DMS 273 treated with DMSO at 0.1 percent for 48 hours (cell line): ENCODE results near the gene NEDD4.
A peak's percentile ranks its signal among the peaks of the same experiment; 100 is the strongest.
"Not testable (repeated sequence)": the region's sequence is repeated elsewhere in the genome, so short reads cannot be mapped to it uniquely, and the experiment has no call there.

ENCODE experiments used
- DNase-seq: peaks from one replicate; lab custom pipeline; 2025; lab: John Stamatoyannopoulos, UW

The NEDD4 gene

GRCh38 chr15:55893852-55894251, 99.6 kb downstream of the NEDD4 start:
- no peak for DNase-seq

GRCh38 chr15:55891196-55891595, 102.2 kb downstream of the NEDD4 start:
- no peak for DNase-seq

GRCh38 chr15:55884223-55884622, 109.2 kb downstream of the NEDD4 start:
- DNase-seq: no peak

GRCh38 chr15:55879181-55879580, 114.2 kb downstream of the NEDD4 start:
- DNase-seq: no peak

DNA sequence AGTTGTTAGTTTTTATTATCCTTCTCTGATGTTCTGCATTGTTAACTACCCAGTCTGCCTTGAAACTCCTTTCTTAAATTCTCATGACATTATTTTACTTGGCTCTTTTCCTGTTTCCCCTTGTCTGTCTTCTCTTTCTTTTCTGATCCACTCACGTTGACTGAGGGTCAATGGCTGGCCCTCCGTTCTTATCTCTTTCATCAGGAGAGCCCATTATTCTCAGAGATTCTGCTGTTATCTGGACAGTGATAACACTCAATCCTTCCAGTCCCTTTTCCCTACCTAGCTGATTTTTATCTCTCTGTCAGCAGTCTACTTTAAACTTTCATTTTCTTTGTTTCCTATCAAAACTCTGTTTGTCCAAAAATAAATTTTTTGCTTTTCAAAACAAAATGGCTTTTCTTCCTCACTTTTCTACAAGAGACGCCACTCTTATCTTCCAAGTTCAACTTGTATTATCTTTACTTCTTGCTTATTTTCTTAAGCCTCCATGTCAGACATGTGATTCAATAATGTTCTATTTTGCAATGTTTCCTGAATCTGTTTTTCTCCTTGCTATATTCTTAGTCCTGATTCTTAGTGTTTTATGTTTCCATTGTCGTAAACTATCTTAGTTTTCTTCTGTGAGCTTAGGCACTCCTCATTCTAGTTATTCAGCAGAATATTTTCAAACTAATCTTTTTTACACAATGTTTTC, 120.2 kb downstream of the NEDD4 start:
- no peak for DNase-seq

DNA sequence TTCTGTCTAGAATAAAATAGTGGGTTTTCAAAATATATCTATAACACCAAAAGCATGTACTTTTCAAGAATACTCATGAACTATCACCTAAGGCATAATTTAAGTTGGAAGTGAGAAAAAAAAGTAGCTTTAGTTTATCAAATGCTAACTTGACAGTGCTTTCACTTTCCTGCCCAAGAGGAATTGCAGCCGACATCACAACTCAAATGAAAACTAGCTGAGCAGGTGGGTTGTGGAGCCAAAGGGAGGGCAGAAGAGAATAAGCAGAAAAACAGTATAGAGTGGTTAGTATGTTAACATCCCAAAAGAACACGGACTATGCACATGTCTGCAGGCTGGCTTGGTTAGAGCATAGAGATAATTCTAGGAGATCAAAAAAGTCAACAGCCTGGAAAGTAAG, 120.9 kb downstream of the NEDD4 start:
- DNase-seq: no peak

DNA sequence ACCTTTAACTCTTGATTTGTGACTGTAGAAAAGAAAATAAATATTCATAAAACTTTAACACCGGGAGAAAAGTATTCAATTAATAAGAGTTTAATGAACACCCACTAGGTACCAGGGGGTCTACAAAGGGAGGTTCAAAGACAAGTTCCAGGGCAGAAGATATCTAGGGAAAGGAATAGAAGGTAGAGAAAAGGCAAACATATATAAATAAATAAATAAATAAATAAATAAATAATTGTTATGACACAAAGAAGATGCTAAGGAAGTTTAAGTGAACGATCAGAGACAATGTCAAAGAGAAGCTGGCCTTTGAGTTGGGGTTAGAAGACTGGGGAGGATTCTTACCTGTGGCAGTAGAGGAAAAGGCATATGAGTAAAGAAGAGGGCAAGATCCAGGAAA, 123.8 kb downstream of the NEDD4 start:
- DNase-seq: no peak

GRCh38 chr15:55868707-55869106, 124.7 kb downstream of the NEDD4 start:
- no peak for DNase-seq

GRCh38 chr15:55868291-55868690, 125.1 kb downstream of the NEDD4 start:
- not testable (repeated sequence) for DNase-seq

- no peak for DNase-seq
Measured at GRCh38 chr15:55863911-55864310, 129.5 kb downstream of the NEDD4 start.

DNA sequence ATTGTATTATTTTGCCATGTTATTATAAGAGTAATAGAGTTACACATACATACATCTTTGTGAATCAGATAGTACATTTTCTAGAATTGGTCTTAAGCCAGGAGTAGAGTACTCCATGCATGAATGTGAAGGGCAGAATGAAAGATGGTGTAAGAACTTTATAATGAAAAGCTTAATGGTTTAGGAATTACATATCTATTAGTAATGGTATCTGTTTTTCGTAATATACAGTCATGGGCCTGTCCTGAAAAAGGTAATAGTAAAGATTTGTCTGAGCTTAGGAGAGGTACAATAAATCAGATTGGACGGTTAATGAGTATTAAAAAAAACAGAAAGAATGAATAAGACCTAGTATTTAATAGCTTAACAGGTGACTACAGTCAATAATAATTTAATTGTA, 132.3 kb downstream of the NEDD4 start:
- no peak for DNase-seq

DNA sequence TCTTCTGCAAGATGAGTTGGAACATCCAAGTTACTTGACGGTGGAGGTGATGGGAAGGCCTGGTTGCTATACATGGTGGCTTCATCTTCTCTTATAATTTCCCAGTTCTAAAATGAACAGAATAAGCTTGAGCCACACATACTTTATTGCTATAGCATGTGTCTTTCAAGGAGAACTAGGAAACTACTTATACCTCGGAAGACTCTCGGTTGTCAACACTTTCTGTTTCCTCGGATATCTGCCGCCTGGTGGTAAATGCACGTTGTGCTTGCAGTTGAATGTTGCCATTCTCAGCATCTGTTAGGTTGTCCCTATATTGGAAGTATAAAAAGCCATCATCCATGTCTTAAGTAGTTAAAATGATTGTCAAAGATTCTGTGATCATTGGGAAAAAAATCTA, 132.9 kb downstream of the NEDD4 start:
- no peak for DNase-seq

- DNase-seq: no peak
Measured at GRCh38 chr15:55859681-55860080, 133.7 kb downstream of the NEDD4 start.

- no peak for DNase-seq
Measured at GRCh38 chr15:55858661-55859060, 134.8 kb downstream of the NEDD4 start.

GRCh38 chr15:55856506-55857164, 136.8 kb downstream of the NEDD4 start:
- no peak for DNase-seq

- no peak for DNase-seq
Measured at GRCh38 chr15:55853134-55853533, 140.3 kb downstream of the NEDD4 start.

GRCh38 chr15:55846116-55846707, 147.2 kb downstream of the NEDD4 start:
- DNase-seq: peak; percentile 67

DNA sequence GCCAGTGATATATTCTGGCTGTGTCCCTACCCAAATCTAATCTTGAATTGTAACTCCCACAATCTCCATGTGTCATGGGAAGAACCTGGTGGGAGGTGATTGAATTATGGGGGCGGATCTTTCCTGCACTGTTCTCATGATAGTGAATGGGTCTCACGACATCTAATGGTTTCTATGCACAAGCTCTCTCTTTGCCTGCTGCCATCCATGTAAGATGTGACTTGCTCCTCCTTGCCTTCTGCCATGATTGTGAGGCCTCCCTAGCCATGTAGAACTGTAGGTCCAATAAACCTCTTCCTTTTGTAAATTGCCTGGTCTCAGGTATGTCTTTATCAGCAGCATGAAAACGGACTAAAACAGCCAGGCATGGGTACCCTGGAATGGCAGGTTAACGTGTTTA, 150.5 kb downstream of the NEDD4 start:
- DNase-seq: not testable (repeated sequence)

- DNase-seq: no peak
Measured at GRCh38 chr15:55835866-55836265, 157.5 kb downstream of the NEDD4 start.

GRCh38 chr15:55834331-55834730, 159.1 kb downstream of the NEDD4 start:
- DNase-seq: no peak

DNA sequence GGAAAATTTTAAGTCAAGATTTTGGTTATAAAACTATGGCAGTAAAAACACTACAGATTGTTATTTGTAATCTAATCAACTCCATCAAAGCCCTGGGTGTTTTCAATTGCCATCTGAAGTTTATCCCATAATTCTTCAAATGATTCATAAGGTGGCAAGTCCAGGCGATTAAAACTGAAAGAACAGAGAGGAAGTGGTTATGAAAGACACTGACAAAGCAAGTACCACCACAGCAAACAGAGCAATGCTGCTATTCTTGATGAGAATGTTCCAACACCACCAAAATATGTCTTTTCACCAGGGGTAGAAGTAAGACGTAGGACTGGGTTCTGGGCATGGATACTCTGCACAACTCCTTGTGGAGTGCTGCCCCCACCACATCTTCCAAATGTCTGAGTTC, 163.6 kb downstream of the NEDD4 start:
- no peak for DNase-seq

DNA sequence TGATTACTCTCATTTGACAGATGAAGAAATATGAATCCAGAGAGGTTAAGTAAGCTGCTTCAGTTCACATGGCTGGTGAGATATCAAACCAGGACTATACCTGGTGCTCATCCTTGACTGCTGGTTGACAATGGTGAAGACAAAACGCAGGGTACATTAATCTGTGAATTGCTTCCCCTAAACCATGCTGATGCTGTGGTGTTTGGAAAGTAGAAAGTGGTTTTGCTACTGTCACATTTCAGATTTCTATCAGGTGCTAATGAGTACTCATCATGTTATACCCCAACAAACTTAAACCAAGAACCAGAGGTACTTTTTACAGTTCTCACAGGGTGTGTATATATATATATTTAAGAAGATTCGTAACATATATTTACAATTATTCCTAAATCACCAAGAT, 165.5 kb downstream of the NEDD4 start:
- DNase-seq: no peak

DNA sequence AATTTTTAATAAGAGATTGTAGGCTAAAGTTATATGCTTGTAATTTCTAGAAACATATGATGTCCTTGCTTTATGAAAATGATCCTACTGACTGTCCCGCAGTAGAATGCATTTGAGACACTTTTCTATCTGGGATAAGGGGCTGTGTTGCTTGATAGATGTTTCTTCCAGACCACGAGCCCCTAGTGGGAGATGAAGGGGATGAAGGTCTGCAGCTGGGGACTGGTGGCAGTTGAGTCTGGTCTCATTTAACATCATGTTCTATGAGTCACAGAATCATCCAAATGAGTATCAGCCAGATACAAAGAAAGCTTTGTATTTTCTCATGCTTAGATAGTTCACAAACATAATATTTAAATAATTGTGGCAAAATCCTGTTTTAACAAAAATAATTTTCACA, 166.2 kb downstream of the NEDD4 start:
- DNase-seq: no peak
